Measurements from ENCODE around the gene CES1.
"Not testable (repeated sequence)": the region's sequence is repeated elsewhere in the genome, so short reads cannot be mapped to it uniquely, and the experiment has no call there.

Gene CES1

GRCh38 chr16:55832773-55833691, at the start of gene CES1:
TSS of gene CES1 (minus strand) at chr16:55833096. CDS start at chr16:55833055, 41 bp downstream.
- no peak for DNase-seq

DNA sequence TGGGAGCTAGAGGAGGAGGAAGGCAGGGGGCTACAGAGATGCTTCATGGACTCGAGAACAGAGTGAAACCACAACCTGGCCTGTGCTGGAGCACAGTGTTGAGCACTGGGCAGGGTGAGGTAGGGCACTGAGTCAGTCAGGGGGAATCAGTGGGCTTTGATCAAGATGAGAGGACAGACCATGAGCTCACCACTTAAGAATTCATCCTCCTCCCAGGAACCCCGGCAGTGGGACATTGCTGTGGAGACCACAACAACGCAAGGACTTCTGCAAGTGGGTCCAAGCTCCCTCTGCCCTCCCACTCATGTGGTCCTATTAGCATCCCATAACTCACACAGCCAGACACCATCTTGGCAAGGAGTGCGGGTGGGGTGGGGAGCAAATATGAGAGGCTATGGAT, 44.0 kb upstream of the CES1 start:
- DNase-seq: no peak

GRCh38 chr16:55875273-55875672, 42.4 kb upstream of the CES1 start, which contains the start of gene CES5A:
TSS of gene CES5A (minus strand) at chr16:55875373. CDS start at chr16:55875221, 152 bp downstream.
- no peak for DNase-seq

- DNase-seq: no peak
Observed at GRCh38 chr16:55873122-55873521, 40.2 kb upstream of the CES1 start.

GRCh38 chr16:55872130-55872529, 39.2 kb upstream of the CES1 start:
- DNase-seq: no peak

GRCh38 chr16:55871411-55872038, 38.6 kb upstream of the CES1 start:
- no peak for DNase-seq

DNA sequence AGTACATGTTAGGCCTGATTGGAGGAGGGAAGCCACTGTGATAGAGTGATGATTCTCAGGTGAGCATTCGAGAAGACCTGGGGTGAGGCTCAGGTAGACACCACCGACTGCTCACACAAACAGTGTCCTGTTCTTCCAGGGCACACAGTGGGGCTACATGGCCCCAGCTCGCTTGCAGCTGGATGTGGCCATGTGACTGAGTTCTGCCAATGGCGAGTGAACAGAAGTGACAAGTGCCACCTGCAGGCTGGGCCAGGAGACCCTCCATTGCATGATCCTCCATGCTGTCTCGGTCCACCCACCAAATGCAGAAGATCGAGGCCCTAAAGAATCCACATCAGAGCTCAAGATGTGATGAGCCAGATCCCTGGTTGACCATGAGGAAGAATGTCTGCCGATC, 36.1 kb upstream of the CES1 start:
- DNase-seq: no peak

GRCh38 chr16:55868137-55868536, 35.2 kb upstream of the CES1 start:
- DNase-seq: no peak

DNA sequence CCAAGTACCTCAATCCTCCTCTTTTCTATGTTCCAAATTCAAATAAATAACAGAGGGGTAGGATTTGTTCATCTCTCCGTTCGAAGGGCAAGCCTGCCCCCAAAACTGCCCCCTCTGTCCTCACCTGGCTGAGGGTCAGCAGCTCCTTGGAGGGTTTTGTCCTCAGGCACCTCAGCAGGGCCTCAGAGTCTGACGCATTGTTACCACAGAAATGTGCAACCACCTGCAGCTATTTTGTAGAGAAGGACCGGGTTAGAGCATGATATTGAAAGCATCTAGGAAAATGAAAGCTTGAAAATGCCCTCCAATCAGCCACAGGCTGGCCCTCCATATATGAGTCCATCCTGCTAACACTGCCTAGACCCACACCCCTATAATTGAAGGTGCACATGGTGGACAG, 28.4 kb upstream of the CES1 start:
- DNase-seq: no peak

- DNase-seq: not testable (repeated sequence)
Observed at GRCh38 chr16:55857650-55858049, 24.8 kb upstream of the CES1 start.

DNA sequence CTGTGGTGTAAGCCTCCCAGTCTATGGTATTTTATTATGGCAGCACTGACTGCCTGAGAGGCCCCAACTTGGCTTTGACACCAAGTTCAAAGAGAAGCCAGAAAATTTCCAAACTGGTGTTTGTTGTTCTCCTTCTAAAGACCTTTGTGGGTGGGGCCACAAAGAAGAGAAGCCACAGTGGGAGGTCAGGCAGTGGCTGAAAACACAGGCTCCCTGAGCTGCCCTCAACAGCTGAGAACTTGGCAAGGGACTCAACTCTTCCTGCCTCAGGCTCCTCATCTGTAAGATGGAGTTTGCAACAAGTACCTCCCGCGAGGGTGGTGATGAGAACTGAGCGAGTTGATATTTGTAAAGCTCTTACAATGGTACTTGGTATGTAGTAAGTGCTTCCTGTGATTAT, 24.1 kb upstream of the CES1 start:
- no peak for DNase-seq

GRCh38 chr16:55853114-55853513, 20.2 kb upstream of the CES1 start:
- DNase-seq: no peak

GRCh38 chr16:55849536-55849935, 16.6 kb upstream of the CES1 start:
- DNase-seq: no peak

DNA sequence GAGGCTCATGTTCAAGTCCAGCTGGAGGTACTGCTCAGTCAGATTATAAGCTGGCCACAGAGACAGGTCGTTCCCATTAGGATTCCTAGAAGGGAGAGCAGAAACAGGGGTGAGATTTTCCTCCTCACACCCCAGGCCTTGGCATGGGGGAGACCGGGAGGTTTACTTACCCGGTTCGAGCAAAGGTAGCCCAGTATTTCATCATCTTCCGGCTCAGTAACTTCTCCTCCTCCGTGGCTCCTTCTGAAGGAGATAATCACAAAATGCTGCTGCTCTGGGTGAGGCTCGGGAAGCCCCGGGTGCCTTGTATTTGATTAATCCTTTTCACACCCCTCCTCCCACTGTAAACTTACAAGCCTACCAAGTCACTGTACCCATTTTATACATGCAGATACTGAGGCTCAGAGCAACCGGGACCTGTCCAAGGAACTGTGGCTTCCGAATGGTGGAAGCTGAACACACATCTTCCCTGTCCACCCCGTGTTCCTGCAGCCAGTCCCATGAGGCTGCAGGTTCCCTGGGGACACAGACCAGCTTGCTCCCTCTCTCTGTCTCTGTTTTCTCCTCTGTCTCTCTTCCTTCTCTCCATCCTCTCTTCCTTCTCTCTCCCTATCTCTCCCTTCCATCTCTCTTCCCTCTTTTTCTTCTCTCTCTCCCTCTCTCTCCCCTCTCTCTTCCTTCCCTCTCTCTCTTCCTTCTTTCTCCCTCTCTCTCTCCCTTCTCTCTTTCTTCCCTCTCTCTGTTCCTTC, 13.9 kb upstream of the CES1 start:
- DNase-seq: no peak

DNA sequence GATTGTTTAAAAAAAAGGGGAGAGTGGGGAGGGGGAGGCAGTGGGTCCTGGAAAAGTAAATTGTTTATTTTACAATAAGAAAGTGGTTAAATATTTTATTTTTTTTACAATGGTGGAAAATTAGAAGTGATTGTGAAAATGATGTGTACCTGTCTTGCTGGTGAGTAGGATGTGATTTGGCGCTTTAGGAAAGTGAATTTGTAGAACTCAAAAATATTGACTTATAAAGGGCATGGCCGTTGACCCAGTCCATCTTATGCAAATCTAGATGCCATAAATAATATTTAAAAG, 10.2 kb upstream of the CES1 start:
- no peak for DNase-seq

DNA sequence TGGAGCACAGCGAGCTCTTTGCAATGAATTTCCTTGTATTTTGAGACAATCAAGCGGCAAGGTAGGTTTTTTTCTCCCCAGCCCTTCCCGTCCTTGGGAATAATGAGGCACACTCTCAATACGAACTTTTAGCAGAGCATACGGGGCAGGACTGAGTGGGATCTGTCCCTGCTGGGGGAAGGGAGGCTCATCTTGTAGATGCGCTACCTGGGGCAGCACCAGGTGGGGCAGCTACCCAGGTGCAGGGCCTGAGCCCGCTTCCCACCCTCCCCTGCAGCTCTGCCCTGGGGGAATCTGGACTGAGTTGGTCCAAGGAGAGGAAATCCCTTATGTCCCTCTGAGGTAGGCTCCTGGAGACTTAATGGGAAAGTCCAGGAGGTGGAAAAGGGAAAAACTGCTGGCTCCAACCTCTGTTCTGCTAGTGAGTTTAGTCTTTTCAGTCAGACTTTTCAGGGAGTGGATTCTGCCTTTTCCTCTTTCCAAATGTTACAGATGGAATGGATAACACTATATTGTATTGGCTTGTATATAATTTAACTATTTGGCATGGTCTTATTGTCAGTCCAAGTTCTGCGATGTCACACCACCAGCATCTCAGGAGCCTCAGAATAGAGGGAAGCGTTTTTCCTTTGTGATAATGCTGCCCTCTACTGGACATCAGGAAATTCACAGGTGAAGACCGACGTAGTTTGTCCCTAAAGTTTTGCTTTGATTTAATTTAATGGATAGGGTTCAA, 9.6 kb upstream of the CES1 start:
- peak; percentile 66 for DNase-seq

GRCh38 chr16:55839115-55839514, 6.2 kb upstream of the CES1 start:
- DNase-seq: no peak

DNA sequence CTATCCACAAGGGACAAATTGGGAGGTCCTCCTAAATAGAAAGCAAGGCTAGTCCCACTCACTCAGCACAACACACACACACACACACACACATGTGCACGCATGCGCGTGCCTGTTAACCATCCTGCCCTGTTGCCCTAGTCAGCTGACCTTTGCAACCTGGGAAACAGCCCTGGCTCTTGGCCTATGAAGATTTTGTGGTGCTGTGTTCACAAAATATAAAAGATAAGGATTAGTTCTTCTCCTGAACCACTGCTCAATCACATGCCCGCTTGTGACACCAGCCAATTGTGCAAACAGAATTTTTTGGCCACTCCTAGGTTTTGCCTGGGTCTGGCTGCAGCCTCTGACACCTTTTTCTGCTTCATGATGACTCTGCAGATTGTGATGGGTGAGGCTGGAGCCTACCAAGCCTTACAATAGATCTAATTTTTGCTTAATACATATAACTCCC, 3.3 kb upstream of the CES1 start:
- no peak for DNase-seq

DNA sequence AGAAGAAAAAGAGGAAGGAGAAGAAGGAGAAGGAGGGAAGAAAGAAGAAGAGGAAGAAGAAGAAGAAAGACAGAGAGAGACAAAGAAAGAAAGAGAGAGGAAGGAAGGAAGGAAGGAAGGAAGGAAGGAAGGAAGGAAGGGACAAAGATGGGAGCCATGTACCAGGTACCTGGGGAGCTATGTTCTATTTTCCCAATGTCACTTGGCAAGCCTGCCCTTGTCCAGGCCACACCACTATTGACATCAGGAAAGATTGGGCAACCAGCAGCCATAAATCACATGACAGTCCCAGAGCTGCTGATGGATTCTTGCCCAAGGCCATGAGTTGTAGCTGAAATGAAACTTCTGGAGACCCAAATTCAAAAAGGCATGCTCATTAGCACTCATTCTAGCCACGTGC, 2.7 kb upstream of the CES1 start:
- no peak for DNase-seq

GRCh38 chr16:55835173-55835572, 2.3 kb upstream of the CES1 start:
- not testable (repeated sequence) for DNase-seq

DNA sequence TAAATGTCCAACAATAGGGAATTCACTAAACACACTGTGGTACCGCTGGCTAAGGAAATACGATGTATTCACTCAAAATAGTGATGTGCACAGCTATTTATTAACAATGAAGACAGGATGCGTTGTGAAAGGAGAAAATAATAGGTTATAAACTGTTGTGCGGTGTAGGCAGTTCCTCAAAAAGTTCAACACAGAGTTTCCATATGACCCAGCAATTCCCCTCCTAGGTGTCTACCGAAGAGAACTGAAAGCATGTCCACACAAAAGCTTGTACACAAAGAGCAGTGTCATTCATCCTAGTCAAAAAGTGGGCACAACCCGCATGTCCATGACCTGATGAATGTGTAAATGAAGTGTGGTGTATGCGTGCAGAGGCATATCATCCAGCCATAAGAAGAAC, 1.2 kb upstream of the CES1 start:
- DNase-seq: no peak

DNA sequence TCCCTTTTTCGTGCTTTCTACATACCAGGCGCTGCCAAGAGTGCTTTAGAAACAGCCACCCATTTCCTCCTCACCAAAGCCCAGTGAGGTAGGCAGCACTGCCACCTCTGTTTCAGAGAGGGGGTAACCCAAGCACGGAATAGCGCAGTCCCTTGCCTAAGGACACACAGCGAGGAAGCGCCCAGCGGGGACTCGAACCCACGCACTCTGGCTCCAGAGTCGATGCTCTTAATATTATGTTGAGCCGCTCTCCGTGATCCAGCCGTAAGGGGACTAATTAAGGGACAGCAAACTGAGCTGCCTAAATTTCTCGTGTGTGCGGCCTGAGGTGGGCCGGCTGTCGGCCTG, 497 bp downstream of the CES1 start:
- DNase-seq: no peak

- DNase-seq: no peak
Observed at GRCh38 chr16:55830658-55831294, 2.1 kb downstream of the CES1 start.
